ENCODE results near the gene TRIM28. TPM values are rescaled to one million over a fixed set of nuclear protein-coding genes. Genes with fewer than 3 reads are reported as not detected.

The TRIM28 gene
- total and polyA plus RNA-seq, 9 of the 15 experiments (the other 6 are each of a cell fraction or from before 2014, with no cell fraction given) = 12.1 to 797 (median 490) TPM

- Histone ChIP-seq H3K9ac (ENCODE audit: insufficient read depth in 1 of 2, low read depth in 2 of 2, low read length in 2 of 2) (peak overlapping the region in 1 of 2 experiments; percentile 1; a peak in 2 of 4 replicates), H3K79me2 (ENCODE audit: control insufficient read depth, insufficient read depth, low read length) (peaks cover 5% of the 10 kb centered on the region)
- TF ChIP-seq FOSL1 (tag; conservative IDR thresholded peaks at IDR 0.05) (peak; percentile 29; the same call in 1 of the 2 replicates), CBFB (CRISPR knock-in tag; IDR thresholded peaks at IDR 0.05) (peak; percentile 95), ADNP (tag; IDR thresholded peaks at IDR 0.05) (no peak), LCOR (CRISPR knock-in tag; IDR thresholded peaks at IDR 0.05) (no peak), CTBP1 (IDR thresholded peaks at IDR 0.05; ENCODE audit: borderline replicate concordance) (peak; percentile 99), ZEB2 (IDR thresholded peaks at IDR 0.05) (no peak), ZBTB8A (IDR thresholded peaks at IDR 0.05; ENCODE audit: partially characterized antibody) (no peak), CBFA2T3 (IDR thresholded peaks at IDR 0.05) (peak; percentile 72), USF1 (CRISPR knock-in tag; IDR thresholded peaks at IDR 0.05) (peak; percentile 98), ARID1B (IDR thresholded peaks at IDR 0.05) (peak; percentile 66; the same call in 1 of the 2 replicates), ETV1 (tag; conservative IDR thresholded peaks at IDR 0.05; ENCODE audit: low read depth) (no peak), RCOR1 (IDR thresholded peaks at IDR 0.05; ENCODE audit: borderline replicate concordance in 1 of 2, low read depth in 2 of 2, low read length in 2 of 2) (peak in 1 of 2 experiments; percentile 93; a peak in 2 of 4 replicates), GATA2 (CRISPR knock-in tag; IDR thresholded peaks at IDR 0.05) (peak; percentile 76)
- TF ChIP-seq, protein P1, sequence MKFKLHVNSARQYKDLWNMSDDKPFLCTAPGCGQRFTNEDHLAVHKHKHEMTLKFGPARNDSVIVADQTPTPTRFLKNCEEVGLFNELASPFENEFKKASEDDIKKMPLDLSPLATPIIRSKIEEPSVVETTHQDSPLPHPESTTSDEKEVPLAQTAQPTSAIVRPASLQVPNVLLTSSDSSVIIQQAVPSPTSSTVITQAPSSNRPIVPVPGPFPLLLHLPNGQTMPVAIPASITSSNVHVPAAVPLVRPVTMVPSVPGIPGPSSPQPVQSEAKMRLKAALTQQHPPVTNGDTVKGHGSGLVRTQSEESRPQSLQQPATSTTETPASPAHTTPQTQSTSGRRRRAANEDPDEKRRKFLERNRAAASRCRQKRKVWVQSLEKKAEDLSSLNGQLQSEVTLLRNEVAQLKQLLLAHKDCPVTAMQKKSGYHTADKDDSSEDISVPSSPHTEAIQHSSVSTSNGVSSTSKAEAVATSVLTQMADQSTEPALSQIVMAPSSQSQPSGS (CRISPR knock-in tag; IDR thresholded peaks at IDR 0.05) = no peak
- TF ChIP-seq, protein P2, sequence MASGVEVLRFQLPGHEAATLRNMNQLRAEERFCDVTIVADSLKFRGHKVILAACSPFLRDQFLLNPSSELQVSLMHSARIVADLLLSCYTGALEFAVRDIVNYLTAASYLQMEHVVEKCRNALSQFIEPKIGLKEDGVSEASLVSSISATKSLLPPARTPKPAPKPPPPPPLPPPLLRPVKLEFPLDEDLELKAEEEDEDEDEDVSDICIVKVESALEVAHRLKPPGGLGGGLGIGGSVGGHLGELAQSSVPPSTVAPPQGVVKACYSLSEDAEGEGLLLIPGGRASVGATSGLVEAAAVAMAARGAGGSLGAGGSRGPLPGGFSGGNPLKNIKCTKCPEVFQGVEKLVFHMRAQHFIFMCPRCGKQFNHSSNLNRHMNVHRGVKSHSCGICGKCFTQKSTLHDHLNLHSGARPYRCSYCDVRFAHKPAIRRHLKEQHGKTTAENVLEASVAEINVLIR (CRISPR knock-in tag; IDR thresholded peaks at IDR 0.05) = no peak
- TF ChIP-seq, protein P3, sequence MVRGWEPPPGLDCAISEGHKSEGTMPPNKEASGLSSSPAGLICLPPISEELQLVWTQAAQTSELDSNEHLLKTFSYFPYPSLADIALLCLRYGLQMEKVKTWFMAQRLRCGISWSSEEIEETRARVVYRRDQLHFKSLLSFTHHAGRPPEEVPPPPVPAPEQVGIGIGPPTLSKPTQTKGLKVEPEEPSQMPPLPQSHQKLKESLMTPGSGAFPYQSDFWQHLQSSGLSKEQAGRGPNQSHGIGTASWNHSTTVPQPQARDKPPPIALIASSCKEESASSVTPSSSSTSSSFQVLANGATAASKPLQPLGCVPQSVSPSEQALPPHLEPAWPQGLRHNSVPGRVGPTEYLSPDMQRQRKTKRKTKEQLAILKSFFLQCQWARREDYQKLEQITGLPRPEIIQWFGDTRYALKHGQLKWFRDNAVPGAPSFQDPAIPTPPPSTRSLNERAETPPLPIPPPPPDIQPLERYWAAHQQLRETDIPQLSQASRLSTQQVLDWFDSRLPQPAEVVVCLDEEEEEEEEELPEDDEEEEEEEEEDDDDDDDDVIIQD (CRISPR knock-in tag; IDR thresholded peaks at IDR 0.05) = no peak
Measured at GRCh38 chr19:58509731-58510083, 34.2 kb upstream of the TRIM28 start.

More at GRCh38 chr19:58509731-58510083, 34.2 kb upstream of the TRIM28 start:
- CTCF ChIA-PET (ENCODE audit: low intra/inter-chr PET ratio) = no interaction called here
- Histone ChIP-seq H2AFZ (ENCODE audit: low read depth, low read length) (peak overlapping the region; percentile 70), H3K4me3 (no peak overlapping the region), H3K36me3 (ENCODE audit: control insufficient read depth, insufficient read depth, low read length) (peaks cover 6% of the 10 kb centered on the region; the same call in 2 of the 3 replicates), H4K20me1 (replicated peaks; ENCODE audit: control insufficient read depth, insufficient read depth, low read length) (no peaks in the 10 kb centered on the region), H3K4me2 (ENCODE audit: insufficient read depth, low read length) (peak overlapping the region; percentile 66), H3K9me3 (replicated peaks; ENCODE audit: control insufficient read depth, insufficient read depth, low read depth, low read length) (peaks cover 2% of the 10 kb centered on the region; the same call in 1 of the 2 replicates), H3K27ac (ENCODE audit: extremely low read depth, low read depth, low read length) (peak overlapping the region; percentile 51; the same call in 1 of the 3 replicates), H3K4me1 (replicated peaks in 1 of 2; ENCODE audit: control insufficient read depth in 2 of 2, insufficient read depth in 2 of 2, low read length in 2 of 2) (peaks cover 9 to 42% of the 10 kb centered on the region in 2 experiments; a peak in 4 of 5 replicates), H3K9me1 (ENCODE audit: control insufficient read depth, insufficient read depth, low read length) (peaks cover 7% of the 10 kb centered on the region), H3K27me3 (ENCODE audit: control insufficient read depth in 2 of 2, insufficient read depth in 2 of 2, low read length in 2 of 2) (no peaks in the 10 kb centered on the region)
- intact Hi-C loops (cut with micrococcal nuclease) (loop anchor here (5.0 kb wide), 1 partner anchor 327 kb away; the partner anchor contains the start of gene ZNF274), in situ Hi-C loops (cut with MboI) (no loop called here)
- POLR2A ChIA-PET = interaction anchor here (2.7 kb wide), 1 partner anchor 10 kb away, joined by 10 read pairs; the partner anchor contains the start of gene ZBTB45
- 7% methylated on average over 11 of the region's 11 CpGs for WGBS (ENCODE audit: insufficient coverage, low coverage, missing lambda C conversion rate)
- no TSS peak for BruUV-seq (replicated peaks)
- DNase-seq (ENCODE audit: extremely low read depth in 1 of 4, low spot score in 3 of 4) = peak; percentile 31 to 75 (median 52)
- peak; percentile 3; the same call in 1 of the 3 replicates for ATAC-seq
- FAIRE-seq = peak; percentile 87

Data from K562 (cell line).